Skin of body (tissue), 2 donors: ENCODE results near the gene NPEPPS. TPM values are rescaled to one million over a fixed set of nuclear protein-coding genes. Genes with fewer than 3 reads are reported as not detected.
"Not testable (repeated sequence)": the region's sequence is repeated elsewhere in the genome, so short reads cannot be mapped to it uniquely, and the experiment has no call there.

ENCODE experiments used
- DNase-seq: peaks from one replicate; lab custom pipeline; 2025; lab: John Stamatoyannopoulos, UW
- total RNA-seq: library from RNA; depleted of rRNA; stranded (reverse); fragments of >200 nt; gene quantifications from one replicate; pipeline ENCODE4 v1.2.3, GENCODE V29; 2014

The NPEPPS gene
- total RNA-seq, 1 donor from 2014 or later: 143 TPM

DNA sequence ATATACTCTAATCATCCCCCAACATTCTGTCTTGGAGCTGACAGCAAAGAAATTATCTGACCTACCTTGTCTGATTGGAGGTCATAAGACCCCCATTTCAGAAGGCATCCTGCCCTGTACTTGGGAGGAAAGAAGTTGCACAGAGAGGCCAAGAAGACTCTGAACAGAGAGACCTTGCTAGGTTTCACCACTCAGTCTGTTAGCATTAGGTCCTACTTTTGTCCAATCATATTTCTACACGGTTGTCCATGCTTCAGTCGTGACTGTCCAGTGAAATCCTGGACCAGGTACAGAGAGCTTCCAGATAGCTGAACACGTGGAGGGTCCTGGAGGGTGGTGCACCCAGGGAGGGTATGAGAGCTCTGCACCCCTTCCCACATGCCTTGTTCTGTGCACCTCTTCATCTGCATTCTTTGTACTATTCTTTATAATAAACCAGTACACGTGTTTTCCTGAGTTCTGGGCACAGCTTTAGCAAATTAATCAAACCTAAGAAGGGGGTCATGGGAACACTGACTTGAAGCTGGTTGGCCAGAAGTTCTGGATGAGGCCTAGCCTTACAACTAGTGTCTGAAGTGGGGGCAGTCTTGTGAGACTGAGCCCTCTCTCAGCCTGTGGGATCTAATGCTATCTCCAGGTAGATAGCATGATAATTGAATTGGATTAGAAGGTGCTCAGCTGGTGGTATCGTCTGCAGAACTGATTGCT is 30.9 kb downstream of the NPEPPS start:
- not testable (repeated sequence) for DNase-seq

DNA sequence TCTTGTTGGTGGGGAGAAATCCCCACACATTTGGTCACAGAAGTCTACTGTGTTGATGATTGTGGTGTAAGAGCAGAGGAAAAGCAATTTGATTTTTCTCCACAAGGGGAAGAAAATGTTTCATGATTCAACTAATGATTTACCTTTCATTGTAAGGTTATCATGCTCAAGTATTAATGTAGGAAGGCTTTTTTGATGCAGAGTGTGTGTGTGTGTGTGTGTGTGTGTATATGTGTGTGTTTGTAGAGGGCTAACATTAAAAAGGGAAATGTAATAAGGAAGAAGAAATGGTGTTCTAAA is 31.4 kb downstream of the NPEPPS start:
- not testable (repeated sequence) for DNase-seq

GRCh38 chr17:47567261-47567660 is 36.4 kb downstream of the NPEPPS start:
- DNase-seq: not testable (repeated sequence)

DNA sequence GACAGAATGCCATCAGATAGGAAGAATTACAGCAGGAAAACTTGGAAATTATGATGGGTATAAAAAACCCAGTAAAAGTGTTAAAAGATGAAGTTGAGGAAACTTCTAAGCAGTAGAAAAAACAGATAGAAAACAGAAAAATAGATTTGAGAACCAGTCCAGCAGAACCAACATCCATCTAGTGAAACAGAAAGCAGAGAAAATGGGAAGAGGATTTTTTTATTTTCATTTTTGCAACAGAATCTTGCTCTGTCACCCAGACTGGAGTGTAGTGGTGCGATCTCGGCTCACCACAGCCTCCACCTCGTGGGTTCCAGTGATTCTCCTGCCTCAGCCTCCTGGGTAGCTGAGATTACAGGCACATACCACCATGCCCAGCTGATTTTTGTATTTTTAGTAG is 41.7 kb downstream of the NPEPPS start:
- not testable (repeated sequence) for DNase-seq

- DNase-seq: not testable (repeated sequence)
These were observed 51.5 kb downstream of the NPEPPS start for GRCh38 chr17:47582416-47582815.

- not testable (repeated sequence) for DNase-seq
These were observed 55.6 kb downstream of the NPEPPS start for GRCh38 chr17:47586378-47587055.

GRCh38 chr17:47593522-47593921 is 62.6 kb downstream of the NPEPPS start:
- DNase-seq: not testable (repeated sequence)

DNA sequence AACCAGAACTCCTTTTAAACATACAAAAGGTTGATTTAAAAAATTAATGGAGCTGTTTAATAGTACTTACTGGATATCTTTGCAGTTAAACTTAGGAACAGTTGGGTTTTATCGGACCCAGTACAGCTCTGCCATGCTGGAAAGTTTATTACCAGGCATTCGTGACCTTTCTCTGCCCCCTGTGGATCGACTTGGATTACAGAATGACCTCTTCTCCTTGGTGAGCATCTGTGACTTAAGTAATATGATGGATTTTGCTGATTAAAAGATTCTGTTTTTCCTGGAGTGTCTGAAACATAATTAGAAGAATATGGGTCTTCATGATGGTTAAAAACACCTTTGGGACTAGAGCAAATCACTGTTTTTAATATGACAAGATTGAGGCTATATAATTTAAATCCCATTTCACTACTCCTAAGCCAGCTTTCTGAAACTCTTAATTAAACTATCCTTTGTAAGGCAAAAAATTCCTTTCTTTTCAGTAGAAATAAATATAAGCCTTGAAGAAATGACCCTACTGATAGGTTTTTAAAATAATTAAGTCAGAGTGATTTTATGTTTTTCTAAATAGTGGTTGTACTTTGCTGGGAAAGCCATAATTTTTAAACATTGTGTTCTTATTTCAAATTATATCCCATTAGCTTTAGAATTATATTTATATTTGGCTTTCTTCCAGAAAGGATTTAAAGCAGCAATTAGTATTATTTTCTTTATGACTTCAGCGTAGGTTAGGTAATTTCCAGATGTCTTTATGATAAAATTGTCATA is 73.1 kb downstream of the NPEPPS start:
- DNase-seq: no peak

DNA sequence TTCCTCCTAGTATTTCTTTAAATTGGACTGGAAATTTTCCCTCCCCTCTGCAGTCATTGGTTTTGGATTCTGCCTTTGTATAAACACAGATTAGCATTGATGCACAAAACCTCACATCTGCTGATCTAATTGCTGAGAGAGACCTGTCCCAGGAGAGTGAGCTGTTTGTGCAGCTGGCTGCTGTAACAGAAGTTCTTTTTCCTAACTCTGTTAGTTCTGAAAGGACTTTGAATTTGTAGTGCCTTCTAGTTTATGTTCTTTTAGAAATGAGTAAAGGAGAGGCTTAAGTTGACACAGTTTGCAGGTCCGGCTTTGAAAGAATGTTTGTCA is 73.7 kb downstream of the NPEPPS start:
- DNase-seq: peak; percentile 75

DNA sequence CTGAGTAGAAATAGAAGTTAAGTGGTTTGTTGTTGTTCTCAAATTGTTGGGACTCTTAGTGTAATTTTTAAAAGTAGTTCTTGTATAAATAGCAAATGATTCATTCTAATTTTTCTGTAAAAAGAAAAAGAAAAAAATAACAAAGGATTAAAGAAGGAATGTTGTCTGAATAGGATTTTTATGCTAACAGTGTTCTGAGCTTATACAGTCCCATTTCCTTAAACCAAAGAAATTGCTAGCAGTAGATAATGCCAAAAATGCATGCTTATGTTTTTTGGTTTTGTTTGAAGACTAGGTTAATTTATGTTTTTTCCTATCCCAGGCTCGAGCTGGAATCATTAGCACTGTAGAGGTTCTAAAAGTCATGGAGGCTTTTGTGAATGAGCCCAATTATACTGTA is 74.1 kb downstream of the NPEPPS start:
- no peak for DNase-seq

- DNase-seq: no peak
These were observed 76.6 kb downstream of the NPEPPS start for GRCh38 chr17:47607481-47607880.

GRCh38 chr17:47611372-47612350 is 80.8 kb downstream of the NPEPPS start:
- no peak for DNase-seq

- no peak for DNase-seq
These were observed 85.0 kb downstream of the NPEPPS start for GRCh38 chr17:47615766-47616424.

GRCh38 chr17:47618410-47618809 is 87.5 kb downstream of the NPEPPS start:
- DNase-seq: no peak

DNA sequence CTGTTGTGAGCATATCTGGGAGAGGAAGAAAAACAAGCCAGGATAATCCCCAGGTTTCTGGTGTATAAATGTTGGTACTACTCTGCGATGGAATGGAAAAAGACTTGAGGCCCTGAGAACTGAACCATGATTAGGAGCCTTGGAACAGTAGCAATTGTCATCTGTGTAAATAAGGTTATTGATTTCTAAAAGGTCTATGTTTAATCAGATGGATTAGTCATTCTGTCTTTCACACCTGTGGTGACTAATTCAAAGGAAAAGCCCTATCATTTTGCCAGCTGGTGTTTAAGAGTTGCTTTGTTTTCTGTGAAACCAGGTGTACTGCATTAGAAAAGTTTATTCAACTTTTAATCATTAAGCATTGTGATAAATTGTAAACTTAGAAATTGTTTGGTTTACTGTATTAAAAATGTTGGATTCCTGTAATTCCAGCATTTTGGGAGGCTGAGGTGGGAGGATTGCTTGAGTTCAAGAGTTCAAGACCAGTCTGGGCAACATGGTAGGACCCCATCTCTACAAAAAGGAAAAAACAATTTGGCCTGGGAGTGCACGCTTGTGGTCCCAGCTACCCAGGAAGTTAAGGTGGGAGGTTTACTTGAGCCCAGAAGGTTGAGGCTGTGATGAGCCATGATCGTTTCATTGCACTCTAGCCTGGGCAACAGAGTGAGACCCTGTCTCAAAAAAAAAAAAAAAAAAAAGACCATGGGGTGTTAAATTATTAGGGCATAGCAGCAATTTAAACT is 89.8 kb downstream of the NPEPPS start:
- no peak for DNase-seq

DNA sequence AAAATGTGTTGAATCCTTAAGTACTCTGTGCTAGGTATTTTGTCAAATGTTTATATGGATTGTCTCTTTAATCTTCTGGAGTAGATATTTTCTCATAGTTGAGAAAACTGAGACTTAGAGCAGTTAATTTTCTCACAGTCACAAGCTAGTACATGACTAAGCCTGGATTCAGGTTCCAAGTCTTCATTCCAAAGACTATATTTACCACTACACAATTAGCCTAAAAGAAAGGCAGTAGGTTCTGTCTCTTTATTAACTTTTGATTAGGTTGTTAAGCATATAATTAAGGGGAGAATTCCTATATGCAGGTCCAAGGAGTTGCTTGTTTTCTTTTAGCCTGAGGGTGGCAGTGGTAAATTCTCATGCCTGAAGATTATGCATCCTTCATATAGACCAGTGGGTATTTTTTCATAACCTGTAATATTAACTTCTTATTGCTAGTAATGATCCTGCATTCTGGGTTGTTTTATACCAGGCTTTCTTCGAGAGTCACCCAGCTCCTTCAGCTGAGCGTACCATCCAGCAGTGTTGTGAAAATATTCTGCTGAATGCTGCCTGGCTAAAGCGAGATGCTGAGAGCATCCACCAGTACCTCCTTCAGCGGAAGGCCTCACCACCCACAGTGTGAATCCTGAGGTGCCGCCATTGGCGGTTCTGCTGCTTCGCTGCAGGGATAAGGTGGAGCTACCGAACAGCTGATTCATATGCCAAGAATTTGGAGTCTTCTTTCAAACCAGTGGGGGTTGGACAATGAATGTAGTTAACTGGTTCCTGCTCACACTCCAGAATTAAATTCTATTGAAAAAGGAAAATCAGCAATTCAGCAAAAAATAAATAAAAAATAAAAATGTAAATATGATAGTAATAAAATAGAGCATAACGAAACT is 90.6 kb downstream of the NPEPPS start:
- DNase-seq: no peak

- DNase-seq: no peak
These were observed 91.3 kb downstream of the NPEPPS start for GRCh38 chr17:47622180-47622549.

DNA sequence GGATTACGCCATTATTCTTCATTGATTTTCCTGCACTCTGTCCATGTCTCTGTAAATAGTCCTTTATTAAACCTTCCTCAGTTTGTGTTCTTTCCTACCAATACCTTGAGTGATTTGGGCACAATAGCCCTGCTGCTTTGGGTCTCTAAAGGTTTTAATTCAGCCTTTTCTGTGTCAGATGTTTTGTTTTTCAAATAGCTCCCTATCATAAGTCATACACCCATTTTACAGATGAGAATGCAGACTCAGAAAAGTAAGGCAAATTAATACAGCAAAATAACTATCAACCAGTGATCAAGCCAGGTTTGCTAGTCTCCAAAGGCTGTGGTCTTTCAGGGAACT is 93.8 kb downstream of the NPEPPS start:
- no peak for DNase-seq

DNA sequence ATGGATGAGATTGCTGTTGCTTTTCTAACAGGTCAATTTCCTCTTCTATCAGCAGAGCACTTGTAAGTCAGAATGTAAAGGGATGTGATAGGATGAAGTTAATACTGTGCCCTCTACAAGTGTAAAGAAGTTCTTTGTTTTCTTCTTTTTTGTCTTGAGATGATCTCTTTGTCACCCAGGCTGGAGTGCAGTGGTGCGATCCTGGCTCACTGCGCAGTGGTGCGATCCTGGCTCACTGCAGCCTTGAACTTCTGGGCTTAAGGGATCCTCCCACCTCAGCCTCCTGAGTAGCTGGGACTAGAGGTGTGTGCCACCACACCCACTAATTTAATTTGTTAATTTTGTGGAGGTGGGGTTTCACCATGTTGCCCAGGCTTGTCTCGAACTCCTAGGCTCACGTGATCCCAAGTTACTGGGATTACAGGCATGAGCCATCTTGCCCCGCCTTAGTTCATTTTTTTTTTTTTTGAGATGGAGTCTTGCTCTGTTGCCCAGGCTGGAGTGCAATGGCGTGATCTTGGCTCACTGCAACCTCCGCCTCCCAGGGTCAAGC is 97.2 kb downstream of the NPEPPS start:
- no peak for DNase-seq
